ENCODE data around the gene TMEM178A.
"Not testable (repeated sequence)": the region's sequence is repeated elsewhere in the genome, so short reads cannot be mapped to it uniquely, and the experiment has no call there.

- TF ChIP-seq EZH2 (IDR thresholded peaks at IDR 0.05); POLR2AphosphoS5 (IDR thresholded peaks at IDR 0.05; ENCODE audit: borderline replicate concordance, low read depth, low read length); FOXP2 (optimal IDR thresholded peaks at IDR 0.05; ENCODE audit: control extremely low read depth, extremely low read length, insufficient read depth): not testable (repeated sequence)
Observed at GRCh38 chr2:39728085-39728484, 62.4 kb downstream of the TMEM178A start.

All from SK-N-MC (cell line).